NCI-H748 (cell line): ENCODE measurements around the gene ANTXR1.

Experiments
- DNase-seq: peaks from one replicate; lab custom pipeline; 2025; ENCODE audit not compliant: unreplicated experiment; lab: John Stamatoyannopoulos, UW

ANTXR1 gene

DNA sequence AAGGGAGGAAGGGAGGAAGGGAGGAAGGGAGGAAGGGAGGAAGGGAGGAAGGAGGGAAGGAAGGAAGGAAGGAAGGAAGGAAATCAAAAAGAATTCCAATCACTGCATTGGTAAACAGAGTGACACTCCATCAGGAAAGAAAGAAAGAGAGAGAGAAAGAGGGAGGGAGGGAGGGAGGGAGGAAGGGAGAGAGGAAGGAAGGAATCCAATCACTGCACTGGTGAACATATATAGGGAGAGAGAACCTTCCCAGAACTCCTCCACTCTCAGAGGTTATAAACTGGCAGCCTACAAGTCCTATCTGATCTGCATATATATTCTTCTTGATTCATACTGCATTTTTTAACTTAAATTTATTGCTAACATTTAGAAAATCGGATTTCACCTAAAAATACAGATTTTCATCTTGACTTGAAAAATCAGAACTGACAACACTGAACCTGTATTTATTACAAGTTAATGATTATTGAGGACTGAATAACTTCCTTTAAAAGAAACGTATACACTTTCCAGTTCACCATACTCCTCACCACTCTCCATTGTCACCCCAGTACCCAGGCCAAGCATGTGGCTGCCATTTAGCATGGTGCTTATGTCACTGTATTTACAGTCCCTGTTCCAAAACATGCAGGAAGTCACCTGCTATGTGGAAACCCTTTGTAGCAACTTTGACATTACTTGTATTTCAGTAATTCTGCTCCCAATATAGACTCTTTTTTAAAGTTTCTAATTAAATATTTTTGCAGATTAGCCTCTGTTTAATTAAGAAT, 83.5 kb downstream of the ANTXR1 start:
- no peak for DNase-seq

DNA sequence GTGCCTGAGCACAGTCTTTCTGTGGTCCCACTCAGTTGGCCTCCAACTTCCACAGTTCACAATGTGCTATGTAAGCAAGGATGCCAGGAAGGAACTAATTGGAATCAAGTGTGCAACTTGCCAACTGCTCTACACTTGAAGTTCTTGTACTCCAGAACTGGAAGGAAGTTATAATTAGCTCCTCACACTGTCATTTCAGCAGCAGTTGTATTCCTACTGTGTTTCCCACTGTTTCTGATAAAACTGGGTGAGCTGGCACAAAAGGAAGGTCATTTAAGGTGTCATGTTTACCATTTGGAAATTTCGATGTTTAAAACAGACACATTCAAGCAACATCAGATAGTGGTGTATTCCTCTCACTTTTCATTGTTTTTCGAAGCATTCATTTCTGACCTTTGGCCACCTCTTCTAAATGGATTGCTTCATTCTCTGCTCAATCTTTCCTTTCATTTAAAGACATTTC, 84.2 kb downstream of the ANTXR1 start:
- DNase-seq = no peak

DNA sequence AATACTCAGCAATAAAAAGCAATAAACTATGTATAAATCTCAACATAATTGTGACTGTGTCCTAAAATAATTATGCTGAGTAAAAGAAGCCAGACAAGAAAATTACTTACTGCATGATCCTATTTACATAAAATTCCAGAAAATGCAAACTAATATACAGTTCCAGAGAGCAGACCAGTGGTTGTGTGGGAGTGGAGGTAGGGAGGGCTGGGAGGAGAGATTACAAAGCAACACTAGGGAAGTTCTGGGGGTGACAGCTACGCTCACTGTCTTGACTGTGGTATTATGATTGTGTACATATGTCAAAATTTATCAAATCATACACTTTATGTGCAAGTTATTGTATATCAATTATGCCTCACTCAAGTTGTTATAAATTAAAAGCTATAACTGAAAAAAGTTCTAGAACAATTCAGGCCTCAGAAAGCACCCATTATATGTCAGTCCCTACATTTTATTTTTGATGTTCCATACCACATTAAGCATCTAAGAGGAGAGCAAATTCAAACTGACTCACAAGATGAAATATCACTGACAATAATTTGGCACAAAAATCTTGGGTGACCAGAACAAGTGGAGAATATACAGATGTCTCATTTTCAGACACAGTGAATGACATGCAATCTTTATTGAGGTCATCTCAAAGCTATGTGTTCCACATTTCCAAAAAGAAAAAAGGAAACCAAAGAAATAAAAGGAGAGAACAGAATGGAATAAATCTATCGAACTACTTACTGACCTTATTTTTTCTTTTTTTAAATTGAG, 85.1 kb downstream of the ANTXR1 start:
- no peak for DNase-seq

DNA sequence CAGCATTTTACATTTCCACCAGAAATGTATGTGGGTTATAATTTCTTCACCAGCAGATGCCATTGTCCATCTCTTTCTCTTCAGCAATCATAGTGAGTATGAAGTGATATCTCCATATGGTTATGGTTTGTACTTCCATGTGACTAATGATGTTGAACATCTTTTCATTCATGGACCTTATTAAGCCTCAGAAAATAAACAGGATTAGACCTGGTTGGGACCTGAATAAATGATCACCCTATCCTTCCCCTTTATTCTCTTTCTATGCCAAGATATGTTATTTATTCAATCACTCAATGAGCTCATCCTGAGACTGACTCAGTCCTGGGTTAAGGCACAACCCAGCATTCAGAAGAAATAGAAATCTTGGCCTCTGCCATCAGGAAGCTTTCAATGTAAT, 86.6 kb downstream of the ANTXR1 start:
- DNase-seq = no peak

DNA sequence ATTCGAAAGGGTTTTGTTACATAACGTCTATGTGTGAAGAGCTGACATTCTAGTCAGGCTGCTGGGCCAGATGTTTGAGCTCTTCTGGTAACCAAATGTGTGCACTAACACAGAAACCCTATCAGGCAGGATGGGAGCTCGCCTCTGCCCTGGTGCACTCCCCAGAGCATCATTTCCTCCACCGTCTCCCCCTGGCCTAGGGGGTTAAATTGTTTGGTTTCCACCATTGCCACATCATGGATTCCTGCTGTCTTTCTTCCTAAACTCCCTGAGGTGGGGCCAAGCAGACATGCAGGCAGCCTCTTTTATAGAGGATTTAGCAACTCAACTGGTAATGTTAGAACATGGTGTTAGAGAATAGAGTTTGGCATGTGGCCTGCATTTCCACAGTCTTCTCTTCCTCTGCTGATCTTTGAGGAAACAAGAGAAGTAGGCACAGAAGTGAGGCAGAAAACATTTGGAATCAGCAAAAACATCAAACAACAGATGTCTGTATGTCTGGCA, 87.3 kb downstream of the ANTXR1 start:
- DNase-seq = no peak

DNA sequence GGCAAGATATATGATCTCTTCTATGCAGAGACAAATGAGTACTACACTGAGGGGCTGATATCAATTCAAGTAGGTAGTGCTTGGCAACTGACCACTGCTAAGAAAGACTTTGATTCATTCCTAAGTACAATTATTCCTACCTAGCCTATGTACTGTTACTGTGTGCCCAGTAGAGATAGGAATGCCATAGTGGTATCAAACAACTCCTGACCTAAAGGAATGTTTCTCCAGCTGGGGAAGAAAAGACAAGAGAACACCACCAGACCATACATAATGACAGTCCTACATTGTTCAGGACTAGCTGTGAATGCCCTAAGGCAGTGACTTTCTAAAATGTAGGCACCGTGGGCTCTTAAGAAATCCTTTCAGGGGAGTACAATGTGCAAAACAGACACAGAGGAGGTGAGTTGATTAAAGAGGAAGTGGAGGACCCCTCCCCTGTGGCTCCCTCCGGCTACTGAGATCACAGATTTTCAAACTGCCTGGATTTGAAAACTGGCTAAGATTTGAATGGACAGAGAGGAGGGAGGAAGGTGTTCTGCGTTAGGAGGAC, 89.1 kb downstream of the ANTXR1 start:
- DNase-seq = no peak

DNA sequence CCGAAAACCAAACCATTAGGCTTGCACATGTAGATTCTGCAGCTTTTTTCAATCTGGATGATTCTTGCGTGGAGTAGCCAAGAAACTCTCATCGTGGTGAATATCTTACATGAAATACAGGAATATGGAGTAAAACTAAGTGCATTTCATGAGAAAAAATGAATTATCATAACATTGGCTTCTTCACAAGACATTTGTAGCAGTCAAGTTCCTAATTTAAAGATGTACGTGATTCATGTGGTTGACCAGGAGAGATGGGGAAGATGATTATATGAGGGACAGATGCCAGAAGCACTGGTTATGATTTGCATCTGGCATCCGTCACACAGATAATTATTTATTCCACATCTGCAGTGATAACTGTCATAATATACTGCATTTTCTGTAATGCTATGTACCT, 90.4 kb downstream of the ANTXR1 start:
- no peak for DNase-seq

DNA sequence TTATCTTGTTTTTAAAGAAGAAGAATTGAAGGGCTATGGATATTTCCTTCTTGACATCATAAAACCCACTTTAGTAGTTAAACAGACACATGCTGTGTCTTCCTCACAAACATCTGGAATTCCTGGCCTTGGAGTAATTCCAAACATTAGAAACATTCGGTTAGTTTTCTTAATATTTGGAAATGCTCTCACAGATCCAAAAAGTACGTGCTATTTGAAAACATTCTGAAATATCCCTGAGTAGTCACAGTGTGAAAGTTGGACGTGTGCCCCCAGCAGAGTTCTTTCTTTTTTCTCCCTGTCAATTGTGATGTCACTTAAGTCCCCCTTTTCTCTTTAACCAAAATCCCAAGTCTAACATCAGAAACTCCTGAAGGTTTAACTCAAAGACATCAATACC, 91.3 kb downstream of the ANTXR1 start:
- no peak for DNase-seq

DNA sequence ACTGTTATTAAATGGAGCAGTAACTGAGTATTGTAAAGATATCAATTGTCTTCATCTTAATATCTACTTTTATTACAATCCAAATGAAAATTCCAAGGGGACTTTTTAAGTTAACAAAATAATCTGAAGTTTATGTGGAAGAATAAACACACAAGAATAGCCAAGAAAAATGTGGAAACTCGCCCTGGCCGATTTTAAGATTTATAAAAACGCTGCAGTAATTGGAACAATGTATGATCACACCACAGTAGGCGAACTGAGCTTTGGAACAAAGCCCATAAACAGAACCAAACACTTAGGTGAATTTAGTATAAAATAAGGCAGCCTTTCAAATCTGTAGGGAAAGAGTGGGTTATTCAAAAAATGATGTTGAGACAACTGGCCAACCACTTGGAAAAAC, 96.3 kb downstream of the ANTXR1 start:
- DNase-seq = no peak

DNA sequence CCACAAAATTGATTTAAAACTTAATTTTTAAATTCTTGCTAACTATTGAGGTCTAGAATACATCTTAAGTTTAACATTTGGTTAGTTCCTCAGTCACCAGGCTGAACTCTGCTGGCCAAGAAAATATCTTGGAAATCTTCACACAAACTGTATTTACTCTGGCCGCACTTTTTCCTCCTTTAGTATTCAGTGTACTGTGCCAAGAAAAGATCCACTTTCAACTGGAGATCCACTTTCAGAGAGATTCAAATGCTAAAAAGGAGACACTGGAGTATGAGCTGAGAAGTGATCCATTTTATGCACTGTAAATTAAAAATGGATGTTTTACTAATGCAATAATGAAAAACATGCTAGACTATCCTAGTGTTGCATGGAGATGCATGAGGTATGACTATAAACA, 98.1 kb downstream of the ANTXR1 start:
- no peak for DNase-seq

DNA sequence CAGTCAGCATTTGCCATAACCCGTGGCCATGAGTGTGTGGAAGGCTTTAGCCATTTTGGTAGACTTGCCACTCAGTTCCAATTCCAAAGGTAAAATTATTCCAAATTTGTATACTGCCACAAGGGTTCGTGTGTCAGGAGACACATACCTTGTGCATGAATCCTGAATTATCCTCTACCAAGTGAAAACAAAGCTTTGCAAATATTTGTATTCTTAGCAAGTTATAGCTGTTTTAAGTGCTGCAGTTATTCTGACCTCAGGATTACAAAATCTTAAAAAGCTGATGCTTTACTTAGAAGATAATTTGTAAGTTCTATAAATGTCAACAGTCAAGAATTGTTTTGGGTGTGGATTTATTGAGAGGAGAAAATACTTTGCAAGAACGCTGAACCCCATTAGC, 100.6 kb downstream of the ANTXR1 start:
- no peak for DNase-seq

DNA sequence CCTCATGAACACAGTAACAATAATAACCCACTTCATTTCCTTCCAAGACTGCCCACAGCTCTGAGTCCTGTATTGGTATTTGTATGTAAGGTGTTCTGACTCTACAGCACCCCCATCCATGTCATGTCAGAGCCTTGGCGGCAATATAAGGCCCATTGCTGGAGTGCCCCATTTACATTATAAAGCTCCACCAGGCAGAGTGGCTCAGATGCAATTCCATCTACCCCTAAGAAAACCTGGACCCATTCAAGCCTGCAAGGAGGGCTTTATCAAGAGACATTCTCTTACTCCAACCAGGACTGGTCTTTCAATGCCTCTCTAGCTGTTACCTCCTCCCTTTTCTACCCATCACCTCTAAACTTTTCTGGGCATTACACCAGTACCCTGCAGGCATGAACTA, 101.6 kb downstream of the ANTXR1 start:
- no peak for DNase-seq

DNA sequence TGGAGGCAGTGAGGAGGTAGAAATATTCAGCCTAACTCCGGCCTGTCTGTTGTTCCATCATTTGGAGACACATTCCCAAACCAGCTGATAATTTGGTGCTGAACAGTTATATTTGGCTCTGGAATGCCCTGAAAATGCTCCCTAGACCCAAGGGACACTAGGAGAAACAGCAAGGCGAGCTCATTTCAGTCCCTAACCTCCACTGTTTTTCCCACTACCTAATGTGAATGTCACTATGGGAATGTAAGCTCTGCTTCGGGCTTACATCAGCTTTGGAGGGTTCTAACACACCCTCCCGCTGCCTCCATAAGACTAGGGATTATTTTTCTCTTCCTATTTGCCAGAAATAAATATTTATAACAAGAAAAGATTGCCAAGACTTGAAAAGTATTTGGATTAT, 103.5 kb downstream of the ANTXR1 start:
- no peak for DNase-seq

DNA sequence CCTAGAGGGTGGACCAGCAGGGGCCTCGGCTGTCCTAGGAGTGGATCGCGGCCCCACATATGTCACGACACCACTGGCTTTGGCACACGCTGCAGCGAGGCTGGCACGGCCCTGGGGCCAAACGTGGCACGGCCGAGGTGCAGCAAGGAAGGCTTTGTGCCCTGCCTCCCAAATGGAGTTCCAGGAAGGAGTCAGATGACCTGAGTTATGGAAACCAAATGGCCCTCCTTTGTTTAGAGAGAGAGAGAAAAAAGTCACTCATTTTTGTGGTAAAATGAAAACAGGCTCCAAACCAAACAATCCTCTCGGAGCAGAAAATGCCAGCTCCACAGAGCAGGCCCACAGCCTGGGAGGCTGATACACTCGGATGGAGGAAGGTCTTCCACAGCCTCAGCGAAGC, 105.6 kb downstream of the ANTXR1 start:
- DNase-seq = no peak

DNA sequence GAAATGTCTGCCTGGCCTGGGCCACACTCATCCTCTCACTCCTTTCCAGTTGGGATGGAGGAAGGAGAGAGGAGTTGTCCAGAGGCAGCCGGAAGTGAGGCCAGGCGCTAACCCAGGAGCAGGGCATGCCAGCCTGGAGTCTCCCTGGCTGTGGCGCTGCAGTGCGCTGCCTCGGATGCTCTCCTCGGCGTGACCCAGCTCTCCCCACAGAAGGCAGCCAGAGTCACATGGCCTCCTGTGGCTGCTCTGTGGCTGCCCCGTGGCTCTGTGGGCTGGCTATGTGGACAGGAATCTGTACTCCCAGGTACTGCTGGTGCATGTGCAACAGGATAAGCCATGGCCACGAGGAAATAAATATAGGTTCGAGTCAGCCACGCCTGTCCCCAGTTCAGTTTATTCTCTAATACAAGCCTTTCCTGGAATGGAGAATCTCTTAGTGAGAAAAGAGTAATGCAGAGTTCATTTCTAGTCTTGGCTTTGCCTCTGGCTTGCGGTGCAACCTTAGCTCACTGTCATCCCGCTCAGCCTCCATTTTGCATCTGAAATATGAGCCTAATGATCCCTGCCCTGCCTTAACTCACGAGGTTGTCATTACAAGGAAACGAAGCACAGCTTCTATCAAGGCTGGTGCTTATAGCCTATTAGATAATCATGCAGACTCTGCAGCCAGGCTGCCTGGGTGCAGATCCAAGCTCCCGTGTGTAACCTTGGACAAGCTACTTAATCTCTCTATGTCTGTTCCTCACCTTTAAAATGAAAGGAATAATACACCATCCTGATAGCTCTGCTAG, 106.3 kb downstream of the ANTXR1 start:
- peak; percentile 0 for DNase-seq

DNA sequence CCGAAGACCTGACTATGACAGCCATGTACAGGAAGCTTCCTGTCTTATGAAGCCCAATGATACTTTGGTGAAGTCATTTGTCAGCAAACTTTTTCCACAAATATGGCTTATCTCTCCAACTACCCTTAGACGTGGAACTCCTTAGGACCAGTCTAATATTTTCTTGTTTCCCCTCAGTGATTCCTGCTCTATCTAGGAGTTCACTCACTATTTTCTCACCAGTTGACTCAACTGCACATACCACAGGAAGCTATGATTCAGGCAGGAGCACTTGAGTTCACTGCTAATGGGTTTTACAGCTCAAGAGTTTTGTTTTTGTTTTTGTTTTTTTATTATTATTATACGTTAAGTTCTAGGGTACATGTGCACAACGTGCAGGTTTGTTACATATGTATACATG, 109.3 kb downstream of the ANTXR1 start:
- DNase-seq = no peak

DNA sequence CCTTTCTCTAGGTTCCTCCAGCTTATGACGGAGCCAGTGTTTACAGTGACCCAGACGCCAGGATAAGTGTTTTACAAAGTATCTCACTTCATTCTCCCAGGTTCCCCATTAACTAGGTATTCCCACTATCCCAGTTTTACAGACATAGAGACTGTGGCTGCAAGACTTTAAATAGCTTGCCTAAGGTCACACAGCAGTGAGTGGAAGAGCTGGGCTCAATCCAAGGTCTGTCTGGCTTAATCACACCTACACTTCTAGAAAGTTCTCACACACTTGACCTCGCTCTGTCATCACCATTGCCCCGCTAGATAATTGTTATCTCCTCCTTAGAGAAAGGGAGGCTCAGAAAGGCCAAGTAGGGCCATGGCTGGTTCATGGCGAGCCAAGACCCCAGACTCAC, 110.2 kb downstream of the ANTXR1 start:
- no peak for DNase-seq

DNA sequence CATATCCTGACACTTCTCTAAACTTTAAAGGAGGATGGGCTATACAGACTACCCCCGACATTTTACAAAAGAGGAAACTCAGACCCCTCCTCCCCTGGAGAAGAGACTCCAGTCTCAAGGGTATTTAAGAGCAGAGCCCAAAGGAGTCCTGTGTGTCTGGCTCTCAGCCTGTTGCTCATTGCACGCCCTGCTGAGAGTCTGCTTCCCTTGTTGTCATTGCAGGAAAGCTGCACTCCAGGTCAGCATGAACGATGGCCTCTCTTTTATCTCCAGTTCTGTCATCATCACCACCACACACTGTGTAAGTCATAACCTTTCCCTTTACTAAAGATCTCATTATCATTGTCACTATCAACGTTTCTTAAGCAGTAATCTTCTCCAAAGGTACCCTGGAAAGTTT, 111.4 kb downstream of the ANTXR1 start:
- no peak for DNase-seq

DNA sequence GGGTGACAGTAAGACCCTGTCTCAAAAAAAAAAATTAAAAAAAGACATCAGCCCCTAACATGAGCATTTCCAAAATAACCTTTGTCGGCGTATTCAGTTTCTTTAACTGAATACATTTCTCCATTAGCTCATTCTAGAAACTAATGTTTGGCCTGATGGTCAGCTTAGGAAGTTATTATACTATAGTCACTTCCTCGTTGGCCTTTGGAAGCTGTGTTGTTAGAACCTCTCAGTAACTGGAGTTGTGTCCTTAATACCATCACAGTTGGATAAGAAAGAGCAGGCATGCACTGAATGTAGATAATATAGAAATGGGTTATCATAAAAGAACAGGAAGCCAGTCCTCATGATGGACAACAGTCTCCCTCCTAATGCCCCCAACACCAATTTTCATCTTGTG, 112.8 kb downstream of the ANTXR1 start:
- DNase-seq = no peak

DNA sequence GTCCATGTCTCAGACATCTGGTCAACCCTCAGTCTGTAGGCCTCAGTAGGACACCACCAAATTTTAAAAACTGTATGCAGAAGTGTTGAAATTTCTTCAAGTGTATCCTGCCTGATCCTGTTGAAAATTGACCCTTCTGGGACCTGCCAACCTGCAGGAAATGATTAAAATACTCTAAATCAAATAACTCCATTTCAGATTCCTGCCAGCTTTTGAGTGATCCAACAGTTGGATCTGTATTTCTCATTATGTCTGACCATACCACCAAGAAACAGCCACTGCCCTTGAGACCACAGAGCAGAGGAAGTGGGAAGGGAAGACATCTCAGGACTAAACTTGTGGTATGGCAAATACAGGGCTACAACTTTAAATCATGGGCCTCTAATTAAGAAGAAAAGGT, 113.4 kb downstream of the ANTXR1 start:
- no peak for DNase-seq

DNA sequence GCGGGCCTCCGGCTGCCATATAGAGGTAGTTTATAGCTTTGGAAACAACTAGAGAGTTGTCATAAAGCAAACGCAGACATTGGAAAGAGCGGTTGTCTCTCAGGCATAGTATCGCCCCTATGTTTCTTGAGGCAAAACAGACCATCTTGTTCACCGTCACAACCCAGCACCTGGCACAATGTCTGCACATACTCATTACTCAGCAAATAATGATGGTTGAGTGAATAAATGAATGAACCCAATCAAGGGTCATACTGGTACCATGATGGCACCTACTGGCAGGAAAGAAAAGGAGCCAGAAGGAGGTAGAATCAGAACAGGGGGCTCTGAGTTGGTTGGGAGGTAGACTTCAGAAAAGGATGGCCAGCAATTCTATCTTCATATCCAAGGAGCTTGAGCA, 118.5 kb downstream of the ANTXR1 start:
- DNase-seq = no peak
